GM18526 (cell line): ENCODE measurements around the gene MORF4L2.

Source experiments
- POLR2A ChIP-seq: IDR thresholded peaks from 3 replicates; pipeline ENCODE4 v1.6.1; 2011; ENCODE audit not compliant: insufficient read length; ENCODE audit errors: extremely low read depth

Gene MORF4L2

DNA sequence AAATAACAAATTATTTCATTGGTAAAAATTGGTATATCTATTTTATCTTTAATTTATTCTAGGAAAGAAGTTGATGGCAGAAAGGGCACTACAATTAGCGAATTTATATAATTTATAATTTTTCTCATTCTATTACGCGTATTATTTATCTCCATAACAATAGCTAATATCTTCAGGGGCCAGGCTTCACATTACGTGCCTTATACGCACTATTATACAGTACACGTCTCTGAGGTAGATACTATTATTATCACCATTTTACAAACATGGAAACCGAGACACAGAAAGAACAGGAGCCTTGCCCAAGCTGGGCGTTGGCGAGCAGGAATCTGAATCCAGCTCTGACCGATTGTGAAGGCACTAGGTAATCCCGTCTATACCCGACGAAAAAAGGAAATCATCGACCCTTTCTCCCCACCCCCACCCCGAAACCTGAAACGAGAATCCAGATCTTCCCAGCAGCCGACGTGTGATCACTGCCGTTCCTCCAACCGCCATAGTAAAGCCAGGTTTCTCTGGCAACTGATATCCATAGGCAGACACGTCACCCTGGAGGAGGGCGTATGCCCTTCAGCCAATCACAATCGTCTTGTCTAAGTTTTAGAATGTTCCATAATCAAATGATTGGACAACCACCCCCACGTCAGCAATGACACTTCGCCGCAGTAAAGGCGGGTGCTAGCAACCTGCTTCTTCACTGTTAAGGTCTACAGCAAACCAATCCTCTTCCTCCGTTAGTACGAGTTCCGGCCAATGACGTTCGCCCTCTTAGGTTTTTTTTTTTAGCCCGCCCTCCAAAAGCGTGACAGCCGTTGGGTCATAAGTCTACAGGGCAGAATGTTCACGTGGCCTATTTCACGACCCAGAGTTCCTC, at the start of gene MORF4L2:
Gene MORF4L2 (minus strand): TSS at position 501 of the 874 bp plus-strand sequence. CDS start 9,672 bp downstream, outside the sequence.
- peak; percentile 82 for TF ChIP-seq POLR2A

- no peak for TF ChIP-seq POLR2A
Measured at GRCh38 chrX:103734125-103734760, 47.7 kb upstream of the MORF4L2 start.

GRCh38 chrX:103733017-103733416, 46.5 kb upstream of the MORF4L2 start:
- TF ChIP-seq POLR2A, result no peak

DNA sequence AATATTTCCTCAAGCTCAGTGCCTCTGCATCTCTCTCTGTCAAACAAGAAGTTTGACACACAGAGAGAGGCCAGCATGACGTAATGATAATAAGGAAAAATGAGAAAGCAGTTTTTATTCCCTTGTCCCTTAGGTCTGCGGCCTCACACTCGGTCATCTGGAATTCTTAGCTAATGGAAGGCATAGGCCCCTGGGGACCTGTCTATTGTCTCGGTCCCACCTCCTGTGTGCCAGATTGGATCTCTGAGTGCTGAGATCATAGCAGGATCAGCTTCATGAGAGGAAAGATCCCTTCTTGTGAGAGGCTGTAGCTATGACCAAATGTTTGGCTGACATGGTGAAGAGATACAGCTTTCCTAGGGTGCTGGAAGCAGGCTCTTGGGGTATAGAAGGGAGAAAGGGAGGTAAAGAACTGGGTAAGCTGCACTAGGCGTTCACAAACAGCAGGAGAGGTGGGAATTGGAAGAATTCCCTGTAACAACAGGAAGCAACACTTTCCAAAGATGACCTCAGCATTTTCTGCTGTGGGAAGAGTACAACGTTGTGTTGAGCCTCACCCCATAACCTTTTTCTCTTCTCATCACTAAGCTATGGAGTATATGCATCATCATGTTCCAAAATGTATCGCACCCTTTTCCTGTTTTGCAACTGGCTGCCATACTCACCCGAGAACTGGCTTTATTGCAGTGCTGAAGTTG, 44.4 kb upstream of the MORF4L2 start:
- TF ChIP-seq POLR2A, result no peak

GRCh38 chrX:103730147-103730795, 43.8 kb upstream of the MORF4L2 start:
- no peak for TF ChIP-seq POLR2A

DNA sequence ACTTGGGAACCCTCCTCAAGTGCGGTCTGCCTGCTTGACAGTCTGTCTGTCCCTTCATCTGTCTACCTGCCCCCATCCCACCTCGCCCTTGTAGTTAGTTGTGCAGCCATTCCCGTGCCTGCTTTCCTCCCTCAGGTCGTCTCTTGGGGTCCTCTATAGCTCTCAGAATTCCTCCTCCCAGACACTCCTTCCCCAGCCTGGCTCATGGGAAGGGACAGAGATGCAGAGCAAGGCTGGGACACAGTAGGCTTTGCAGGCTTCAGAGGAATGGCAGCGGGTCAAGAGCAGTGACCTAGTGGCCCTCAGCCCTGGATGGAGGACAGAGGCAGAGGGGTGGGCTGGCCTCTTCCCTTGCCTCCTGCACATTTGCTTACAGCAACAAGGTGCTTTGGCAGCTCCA, 42.5 kb upstream of the MORF4L2 start:
- TF ChIP-seq POLR2A, result no peak

- no peak for TF ChIP-seq POLR2A
Measured at GRCh38 chrX:103727115-103727514, 40.6 kb upstream of the MORF4L2 start.

GRCh38 chrX:103726477-103726876, 40.0 kb upstream of the MORF4L2 start:
- TF ChIP-seq POLR2A, result no peak

GRCh38 chrX:103722505-103722904, 36.0 kb upstream of the MORF4L2 start:
- no peak for TF ChIP-seq POLR2A

GRCh38 chrX:103718120-103718519, 31.6 kb upstream of the MORF4L2 start:
- no peak for TF ChIP-seq POLR2A

DNA sequence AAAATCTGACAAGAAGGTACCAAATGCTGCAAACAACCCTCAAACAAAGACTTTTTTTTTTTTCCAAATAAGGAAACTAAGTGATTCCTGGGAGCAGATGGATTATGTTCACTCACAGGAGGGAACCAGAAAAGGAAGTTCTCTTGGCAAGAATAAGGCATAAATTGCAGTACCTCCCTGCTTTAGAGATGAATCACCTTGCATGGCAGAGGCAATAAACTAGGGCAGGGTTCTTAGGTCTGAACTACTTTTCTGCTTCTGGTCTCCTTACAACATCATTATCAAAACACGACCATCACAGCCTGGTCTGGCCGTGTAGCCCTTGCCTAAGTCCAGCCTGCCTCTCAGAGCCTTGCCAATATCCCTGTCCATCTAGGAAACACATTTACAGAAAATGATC, 30.5 kb upstream of the MORF4L2 start:
- TF ChIP-seq POLR2A, result no peak

GRCh38 chrX:103710609-103711008, 24.1 kb upstream of the MORF4L2 start, which contains the start of gene TMEM31:
TMEM31 (plus strand) TSS chrX:103710909; CDS start chrX:103712259, 1,350 bp downstream.
- TF ChIP-seq POLR2A, result no peak

DNA sequence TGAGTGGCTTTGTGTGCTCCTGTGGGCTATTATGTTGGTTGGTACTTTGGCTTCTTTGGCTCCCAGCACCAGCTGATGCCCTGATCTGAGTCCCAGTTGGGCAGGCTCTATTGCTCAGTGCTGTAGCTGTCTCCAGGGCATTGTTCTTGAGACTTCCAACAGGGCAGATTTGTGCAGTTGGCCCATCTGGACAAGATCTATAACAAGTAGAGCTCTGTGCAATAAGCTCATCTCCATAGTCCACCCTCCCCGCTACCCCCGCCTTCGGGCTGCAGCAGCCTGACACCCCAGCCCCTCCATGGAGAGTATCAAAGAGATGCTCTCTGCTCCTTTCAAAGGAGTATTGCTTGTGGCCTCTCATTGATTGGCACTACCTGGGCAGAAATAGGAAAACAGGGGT, 18.4 kb upstream of the MORF4L2 start:
- TF ChIP-seq POLR2A, result no peak

GRCh38 chrX:103699243-103699642, 12.7 kb upstream of the MORF4L2 start:
- no peak for TF ChIP-seq POLR2A

- no peak for TF ChIP-seq POLR2A
Measured at GRCh38 chrX:103697687-103698086, 11.2 kb upstream of the MORF4L2 start.
